PC-3 (cell line): ENCODE measurements around the gene DNAJC4. TPM values are rescaled to one million over a fixed set of nuclear protein-coding genes. Genes with fewer than 3 reads are reported as not detected.

Experiments used
- ATAC-seq: fragments of 200-7000 bp; cut with Tn5 transposase; 2 replicates; pipeline ENCODE4 v1.9.1; 2020; ENCODE audit warnings: mild to moderate bottlenecking, moderate library complexity
- BruUV-seq: library from RNA; stranded (reverse); fragments of 400-500 nt; replicated peaks from 2 replicates; lab custom pipeline; 2021; lab: Mats Ljungman, UMichigan
- CTCF ChIA-PET: fragments of 300-600 bp; sonication (Branson Sonifier 250); formaldehyde crosslinking; loops from one replicate; lab custom pipeline; 2022; ENCODE audit warnings: antibody characterized with exemption; lab: Charles Lee
- POLR2A ChIA-PET: fragments of 300-600 bp; sonication (Branson Sonifier 250); formaldehyde crosslinking; loops from one replicate; lab custom pipeline; 2022; ENCODE audit warnings: antibody characterized with exemption; ENCODE audit not compliant: unreplicated experiment; lab: Charles Lee
- DNase-seq: peaks from one replicate; pipeline ENCODE4 v3.0.0-alpha.2; 2015
- H2AFZ ChIP-seq: fragments of 300-600 bp; sonication (generic); 2 replicates; pipeline ENCODE4 v1.6.0; 2016; ENCODE audit warnings: antibody characterized with exemption, low read length
- H3F3A ChIP-seq: fragments of 300-600 bp; sonication (generic); one replicate; pipeline ENCODE4 v1.6.0; 2017; ENCODE audit warnings: antibody characterized with exemption, low read length, control low read depth, mild to moderate bottlenecking; ENCODE audit not compliant: unreplicated experiment
- H3K27ac ChIP-seq: fragments of 300-600 bp; sonication (generic); 2 replicates; pipeline ENCODE4 v1.5.1; 2016; ENCODE audit warnings: mild to moderate bottlenecking, low read length
- H3K27me3 ChIP-seq: fragments of 300-600 bp; sonication (generic); 2 replicates; pipeline ENCODE4 v1.6.1; 2016; ENCODE audit warnings: low read length, mixed read lengths
- H3K36me3 ChIP-seq: fragments of 300-600 bp; sonication (generic); 2 replicates; pipeline ENCODE4 v1.6.1; 2016; ENCODE audit warnings: low read depth, mixed run types, low read length, mixed read lengths
- H3K4me1 ChIP-seq: fragments of 300-600 bp; sonication (generic); 2 replicates; pipeline ENCODE4 v1.5.1; 2016; ENCODE audit warnings: low read length; ENCODE audit not compliant: insufficient read depth
- H3K4me2 ChIP-seq: fragments of 300-600 bp; sonication (generic); 2 replicates; pipeline ENCODE4 v1.6.0; 2016; ENCODE audit warnings: low read length
- H3K4me3 ChIP-seq: fragments of 300-600 bp; sonication (generic); 2 replicates; pipeline ENCODE4 v1.5.1; 2016; ENCODE audit warnings: mild to moderate bottlenecking, low read length, mixed read lengths
- H3K79me2 ChIP-seq: fragments of 300-600 bp; sonication (generic); 2 replicates; pipeline ENCODE4 v1.6.1; 2017; ENCODE audit warnings: low read length, mixed read lengths
- H3K9ac ChIP-seq: fragments of 300-600 bp; sonication (generic); 2 replicates; pipeline ENCODE4 v1.6.0; 2016; ENCODE audit warnings: mild to moderate bottlenecking, low read length
- H3K9me2 ChIP-seq: fragments of 300-600 bp; sonication (generic); replicated peaks from 2 replicates; pipeline ENCODE4 v1.6.1; 2016; ENCODE audit warnings: mixed run types, low read length, mixed read lengths
- H3K9me3 ChIP-seq: fragments of 300-600 bp; sonication (generic); 2 replicates; pipeline ENCODE4 v1.6.1; 2016; ENCODE audit warnings: low read length, mixed read lengths
- H4K20me1 ChIP-seq: fragments of 300-600 bp; sonication (generic); 2 replicates; pipeline ENCODE4 v1.6.1; 2016; ENCODE audit warnings: low read length, mixed read lengths
- EZH2 ChIP-seq: fragments of 300-600 bp; sonication (generic); IDR thresholded peaks from one replicate; pipeline ENCODE4 v1.6.1; 2017; ENCODE audit warnings: antibody characterized with exemption, mild to moderate bottlenecking, low read length; ENCODE audit not compliant: unreplicated experiment
- EZH2phosphoT487 ChIP-seq: fragments of 300-600 bp; sonication (generic); IDR thresholded peaks from 2 replicates; pipeline ENCODE4 v1.6.1; 2018; ENCODE audit warnings: mild to moderate bottlenecking, antibody characterized with exemption, low read length, borderline replicate concordance
- intact Hi-C: fragments of 100-400 bp; cut with micrococcal nuclease; formaldehyde crosslinking; loops from 2 replicates; pipeline ENCODE4 v1.9.0; 2023
- total RNA-seq: library from RNA; depleted of rRNA; stranded (reverse); fragments of >200 nt; gene quantifications from 2 replicates; pipeline ENCODE4 v1.2.3, GENCODE V29; 2014
- TF ChIP-seq, protein P1 (sequence below): fragments of 300-600 bp; sonication (generic); conservative IDR thresholded peaks from 2 replicates; pipeline ENCODE4 v1.5.1; 2017; ENCODE audit warnings: antibody characterized with exemption, low read depth, mild to moderate bottlenecking, low read length

DNAJC4 gene
- total RNA-seq, 1 experiment from 2014 or later: 25.4 TPM

DNA sequence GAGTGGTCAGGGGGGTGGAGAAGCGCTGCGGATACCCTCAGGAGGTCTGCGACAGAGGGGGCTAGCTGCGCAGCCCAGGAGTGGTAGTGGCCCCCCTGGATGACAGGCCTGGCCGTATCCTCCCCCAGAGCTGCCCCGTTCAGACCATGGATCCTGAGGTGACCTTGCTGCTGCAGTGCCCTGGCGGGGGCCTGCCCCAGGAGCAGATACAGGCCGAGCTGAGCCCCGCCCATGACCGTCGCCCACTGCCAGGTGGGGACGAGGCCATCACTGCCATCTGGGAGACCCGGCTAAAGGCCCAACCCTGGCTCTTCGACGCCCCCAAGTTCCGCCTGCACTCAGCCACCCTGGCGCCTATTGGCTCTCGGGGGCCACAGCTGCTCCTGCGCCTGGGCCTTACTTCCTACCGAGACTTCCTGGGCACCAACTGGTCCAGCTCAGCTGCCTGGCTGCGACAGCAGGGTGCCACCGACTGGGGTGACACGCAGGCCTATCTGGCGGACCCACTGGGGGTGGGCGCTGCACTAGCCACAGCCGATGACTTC lies 3.8 kb upstream of the DNAJC4 start:
- peak; percentile 36 for ATAC-seq
- CTCF ChIA-PET: interaction anchor here (0.7 to 2.0 kb wide), 3 partner anchors 22 to 423 kb away, joined by 3 to 9 read pairs (median 3); no protein-coding TSS in a partner anchor

DNA sequence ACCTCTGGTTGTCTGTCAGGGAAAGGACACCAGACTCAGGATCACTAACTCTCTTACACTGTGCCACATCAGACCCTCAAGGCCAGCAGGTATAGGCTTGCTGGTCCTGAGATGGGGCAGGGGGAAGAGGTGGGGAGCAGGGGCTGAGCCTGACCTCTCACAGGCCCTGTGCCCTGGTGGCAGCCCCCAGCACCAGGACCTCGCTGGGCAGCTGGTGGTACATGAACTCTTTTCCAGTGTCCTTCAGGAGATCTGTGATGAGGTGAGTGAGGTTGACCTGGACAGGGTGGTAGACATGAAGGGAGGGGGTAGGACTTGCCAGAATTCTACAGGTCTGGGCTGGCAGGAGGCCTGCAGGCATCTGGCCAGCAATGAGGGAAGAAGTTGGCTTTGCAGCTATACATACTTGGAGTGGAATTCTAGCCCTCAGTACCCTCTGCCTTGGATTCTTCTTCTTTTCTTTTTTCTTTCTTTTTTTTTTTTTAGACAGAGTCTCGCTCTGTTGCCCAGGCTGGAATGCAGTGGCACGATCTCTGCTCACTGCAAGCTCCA lies 2.9 kb upstream of the DNAJC4 start:
- Histone ChIP-seq H3K4me3 (peak overlapping the region; percentile 83), H3K27ac (no peak overlapping the region), H3K79me2 (peaks cover 25% of the 10 kb centered on the region), H3K36me3 (0 out of 2 replicates have a peak, but pooled peaks cover 3% of the 10 kb centered on the region), H3K4me1 (peaks cover 39% of the 10 kb centered on the region), H3K9me3 (no peaks in the 10 kb centered on the region), H3K9ac (no peak overlapping the region), H3K27me3 (no peaks in the 10 kb centered on the region), H3F3A (no peaks in the 10 kb centered on the region), H3K9me2 (no peaks in the 10 kb centered on the region), H4K20me1 (no peaks in the 10 kb centered on the region), H2AFZ (no peak overlapping the region), H3K4me2 (peak overlapping the region; percentile 97)
- BruUV-seq: no TSS peak
- intact Hi-C loops: no loop called here
- DNase-seq (peak; percentile 29), ATAC-seq (no peak)
- POLR2A ChIA-PET: interaction anchor here (1.2 kb wide), 1 partner anchor 18 kb away, joined by 5 read pairs; no protein-coding TSS in a partner anchor
- TF ChIP-seq EZH2 (no peak), EZH2phosphoT487 (no peak)
- TF ChIP-seq, protein P1, sequence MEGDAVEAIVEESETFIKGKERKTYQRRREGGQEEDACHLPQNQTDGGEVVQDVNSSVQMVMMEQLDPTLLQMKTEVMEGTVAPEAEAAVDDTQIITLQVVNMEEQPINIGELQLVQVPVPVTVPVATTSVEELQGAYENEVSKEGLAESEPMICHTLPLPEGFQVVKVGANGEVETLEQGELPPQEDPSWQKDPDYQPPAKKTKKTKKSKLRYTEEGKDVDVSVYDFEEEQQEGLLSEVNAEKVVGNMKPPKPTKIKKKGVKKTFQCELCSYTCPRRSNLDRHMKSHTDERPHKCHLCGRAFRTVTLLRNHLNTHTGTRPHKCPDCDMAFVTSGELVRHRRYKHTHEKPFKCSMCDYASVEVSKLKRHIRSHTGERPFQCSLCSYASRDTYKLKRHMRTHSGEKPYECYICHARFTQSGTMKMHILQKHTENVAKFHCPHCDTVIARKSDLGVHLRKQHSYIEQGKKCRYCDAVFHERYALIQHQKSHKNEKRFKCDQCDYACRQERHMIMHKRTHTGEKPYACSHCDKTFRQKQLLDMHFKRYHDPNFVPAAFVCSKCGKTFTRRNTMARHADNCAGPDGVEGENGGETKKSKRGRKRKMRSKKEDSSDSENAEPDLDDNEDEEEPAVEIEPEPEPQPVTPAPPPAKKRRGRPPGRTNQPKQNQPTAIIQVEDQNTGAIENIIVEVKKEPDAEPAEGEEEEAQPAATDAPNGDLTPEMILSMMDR: no peak
- CTCF ChIA-PET: interaction anchor here (0.9 to 2.0 kb wide), 2 partner anchors 23 to 77 kb away, joined by 3 to 9 read pairs; no protein-coding TSS in a partner anchor

More for the DNA sequence above, 3.8 kb upstream of the DNAJC4 start:
- peak overlapping the region; percentile 79 for H3K9ac ChIP-seq
- H3K79me2 ChIP-seq: peaks cover 25% of the 10 kb centered on the region
- peak; percentile 47 for DNase-seq
- TF ChIP-seq, protein P1: no peak
- TF ChIP-seq EZH2phosphoT487: no peak
- TF ChIP-seq EZH2: no peak
- peak overlapping the region; percentile 97 for H3K4me2 ChIP-seq
- BruUV-seq: TSS peak; percentile 70
- H3K36me3 ChIP-seq: 0 out of 2 replicates have a peak, but pooled peaks cover 3% of the 10 kb centered on the region
- peak overlapping the region; percentile 83 for H3K4me3 ChIP-seq
- POLR2A ChIA-PET: interaction anchor here (0.7 to 1.2 kb wide), 2 partner anchors 17 to 19 kb away, joined by 3 to 5 read pairs; no protein-coding TSS in a partner anchor
- no peaks in the 10 kb centered on the region for H3K9me3 ChIP-seq
- no peaks in the 10 kb centered on the region for H3F3A ChIP-seq
- no peak overlapping the region for H3K27ac ChIP-seq
- no peaks in the 10 kb centered on the region for H3K27me3 ChIP-seq
- no peaks in the 10 kb centered on the region for H3K9me2 ChIP-seq
- H3K4me1 ChIP-seq: peaks cover 39% of the 10 kb centered on the region
- intact Hi-C loops: loop anchor here (1.0 kb wide), 1 partner anchor 22 kb away; no protein-coding TSS in a partner anchor
- peak overlapping the region; percentile 92 for H2AFZ ChIP-seq
- H4K20me1 ChIP-seq: no peaks in the 10 kb centered on the region
